Ishikawa (cell line): ENCODE data around the gene GALNTL6.

Source experiments
- CEBPB ChIP-seq: IDR thresholded peaks from 2 replicates; pipeline ENCODE4 v1.6.1; 2012
- CREB1 ChIP-seq: IDR thresholded peaks from 2 replicates; pipeline ENCODE4 v1.6.1; 2012; ENCODE audit warnings: low read depth
- EGR1 ChIP-seq: IDR thresholded peaks from 2 replicates; pipeline ENCODE4 v1.6.1; 2012
- EP300 ChIP-seq: IDR thresholded peaks from 2 replicates; pipeline ENCODE4 v1.6.1; 2012; ENCODE audit warnings: borderline replicate concordance
- FOXM1 ChIP-seq: IDR thresholded peaks from 2 replicates; pipeline ENCODE4 v1.6.1; 2012; ENCODE audit warnings: low read depth, borderline replicate concordance
- MAX ChIP-seq: IDR thresholded peaks from 2 replicates; pipeline ENCODE4 v1.6.1; 2012
- NFIC ChIP-seq: IDR thresholded peaks from 2 replicates; pipeline ENCODE4 v1.6.1; 2012
- RAD21 ChIP-seq: IDR thresholded peaks from 2 replicates; pipeline ENCODE4 v1.6.1; 2012; ENCODE audit warnings: low read depth
- REST ChIP-seq: IDR thresholded peaks from 2 replicates; pipeline ENCODE4 v1.6.1; 2012; ENCODE audit warnings: low read depth, mild to moderate bottlenecking
- TAF1 ChIP-seq: IDR thresholded peaks from 2 replicates; pipeline ENCODE4 v1.6.1; 2012; ENCODE audit warnings: low read depth, mild to moderate bottlenecking
- TCF12 ChIP-seq: IDR thresholded peaks from 2 replicates; pipeline ENCODE4 v1.6.1; 2012; ENCODE audit warnings: low read depth
- TEAD4 ChIP-seq: IDR thresholded peaks from 2 replicates; pipeline ENCODE4 v1.6.1; 2012
- USF1 ChIP-seq: IDR thresholded peaks from 2 replicates; pipeline ENCODE4 v1.6.1; 2012
- YY1 ChIP-seq: IDR thresholded peaks from 2 replicates; pipeline ENCODE4 v1.6.1; 2012; ENCODE audit warnings: low read depth
- ZBTB7A ChIP-seq: IDR thresholded peaks from 2 replicates; pipeline ENCODE4 v1.6.1; 2012; ENCODE audit warnings: low read depth

GALNTL6 gene

GRCh38 chr4:172686021-172686420, 872.8 kb downstream of the GALNTL6 start:
- TF ChIP-seq MAX (no peak), USF1 (no peak), NFIC (no peak), REST (no peak), FOXM1 (no peak), RAD21 (no peak), EGR1 (no peak), ZBTB7A (no peak), EP300 (no peak), TEAD4 (no peak), CREB1 (no peak), TCF12 (no peak), TAF1 (no peak), YY1 (no peak), CEBPB (no peak)

- TF ChIP-seq RAD21 (peak; percentile 57), MAX (no peak), TEAD4 (no peak), TAF1 (no peak), NFIC (no peak)
Measured at GRCh38 chr4:172688534-172688933, 875.3 kb downstream of the GALNTL6 start.

GRCh38 chr4:172691552-172691951, 878.3 kb downstream of the GALNTL6 start:
- TF ChIP-seq TCF12 (no peak), YY1 (no peak), TEAD4 (no peak), TAF1 (no peak), MAX (no peak), FOXM1 (no peak)

- TF ChIP-seq NFIC (no peak), RAD21 (no peak), TCF12 (no peak), YY1 (no peak), FOXM1 (no peak), EP300 (no peak), CREB1 (no peak)
Measured at GRCh38 chr4:172692701-172693100, 879.5 kb downstream of the GALNTL6 start.

GRCh38 chr4:172698256-172698655, 885.1 kb downstream of the GALNTL6 start:
- TF ChIP-seq CREB1 (no peak), RAD21 (no peak), TEAD4 (no peak), TAF1 (no peak), CEBPB (no peak), ZBTB7A (no peak), FOXM1 (no peak), EP300 (no peak), USF1 (no peak), NFIC (no peak), EGR1 (no peak), TCF12 (no peak)

- TF ChIP-seq TCF12 (no peak), REST (no peak), CREB1 (no peak), USF1 (no peak), TAF1 (no peak), NFIC (no peak), YY1 (no peak), MAX (no peak), CEBPB (no peak), FOXM1 (no peak), EGR1 (no peak), TEAD4 (no peak), RAD21 (no peak)
Measured at GRCh38 chr4:172705565-172705964, 892.4 kb downstream of the GALNTL6 start.
